IMR-90 (cell line): ENCODE measurements around the gene NR1H2. TPM values are rescaled to one million over a fixed set of nuclear protein-coding genes. Genes with fewer than 3 reads are reported as not detected.

ENCODE experiments used
- ATAC-seq: fragments of 200-7000 bp; cut with Tn5 transposase; 2 replicates; pipeline ENCODE4 v1.9.1; 2020; ENCODE audit warnings: low read depth, mild to moderate bottlenecking, moderate library complexity
- BruUV-seq: library from RNA; stranded (reverse); fragments of 400-500 nt; replicated peaks from 2 replicates; lab custom pipeline; 2021; lab: Mats Ljungman, UMichigan
- CTCF ChIA-PET: fragments of 300-600 bp; formaldehyde crosslinking; extraction: SDS; loops from one replicate; lab custom pipeline; 2021; ENCODE audit warnings: antibody characterized with exemption; lab: Yijun Ruan, JAX
- POLR2A ChIA-PET: fragments of 300-600 bp; sonication (Branson Sonifier 250); formaldehyde crosslinking; loops from one replicate; lab custom pipeline; 2022; ENCODE audit warnings: antibody characterized with exemption; ENCODE audit not compliant: unreplicated experiment; lab: Charles Lee
- DNase-seq: peaks from one replicate; pipeline ENCODE4 v3.0.0; 2013
- H2AFZ ChIP-seq: replicated peaks from 2 replicates; pipeline ENCODE3; 2013; ENCODE audit warnings: low read length, mild to moderate bottlenecking; ENCODE audit not compliant: poor library complexity
- H2AK5ac ChIP-seq: 2 replicates; pipeline ENCODE4 v1.6.1; 2013; ENCODE audit warnings: low read depth, low read length, inconsistent platforms
- H2AK9ac ChIP-seq: replicated peaks from 2 replicates; pipeline ENCODE3; 2013; ENCODE audit warnings: mild to moderate bottlenecking, low read depth, low read length, moderate library complexity; ENCODE audit not compliant: poor library complexity
- H2BK120ac ChIP-seq: 2 replicates; pipeline ENCODE4 v1.6.1; 2013; ENCODE audit warnings: low read depth, low read length, inconsistent platforms
- H2BK15ac ChIP-seq: 3 replicates; pipeline ENCODE4 v1.6.1; 2013; ENCODE audit warnings: low read depth, low read length, inconsistent platforms
- H2BK20ac ChIP-seq: 2 replicates; pipeline ENCODE4 v1.6.1; 2013; ENCODE audit warnings: low read depth, mild to moderate bottlenecking, inconsistent platforms, low read length, moderate library complexity
- H2BK5ac ChIP-seq: 2 replicates; pipeline ENCODE4 v1.6.1; 2013; ENCODE audit warnings: mild to moderate bottlenecking, low read depth, low read length, inconsistent platforms; ENCODE audit not compliant: poor library complexity, severe bottlenecking
- H3K14ac ChIP-seq: replicated peaks from 2 replicates; pipeline ENCODE4 v1.6.1; 2013; ENCODE audit warnings: low read depth, low read length, inconsistent platforms
- H3K18ac ChIP-seq: 2 replicates; pipeline ENCODE4 v1.6.1; 2013; ENCODE audit warnings: low read depth, low read length, control low read depth
- H3K23ac ChIP-seq: 2 replicates; pipeline ENCODE4 v1.6.1; 2013; ENCODE audit warnings: low read depth, low read length, inconsistent platforms
- H3K27ac ChIP-seq: 2 replicates; pipeline ENCODE4 v1.5.1; 2013; ENCODE audit warnings: mild to moderate bottlenecking, control low read depth, low read length; ENCODE audit not compliant: insufficient read depth
- H3K27me3 ChIP-seq: 2 replicates; pipeline ENCODE4 v1.6.1; 2013; ENCODE audit warnings: low read length; ENCODE audit not compliant: control insufficient read depth, insufficient read depth
- H3K36me3 ChIP-seq: 2 replicates; pipeline ENCODE4 v1.6.1; 2013; ENCODE audit warnings: low read length, mixed read lengths; ENCODE audit not compliant: control insufficient read depth, insufficient read depth
- H3K4ac ChIP-seq: 2 replicates; pipeline ENCODE4 v1.6.1; 2013; ENCODE audit warnings: low read depth, low read length, inconsistent platforms
- H3K4me1 ChIP-seq: 2 replicates; pipeline ENCODE4 v1.6.1; 2013; ENCODE audit warnings: low read length, mixed read lengths; ENCODE audit not compliant: control insufficient read depth, insufficient read depth
- H3K4me2 ChIP-seq: 2 replicates; pipeline ENCODE4 v1.6.1; 2013; ENCODE audit warnings: low read depth, mild to moderate bottlenecking, control low read depth, low read length, moderate library complexity
- H3K4me3 ChIP-seq: 2 replicates; pipeline ENCODE4 v1.5.1; 2013; ENCODE audit warnings: low read depth, mild to moderate bottlenecking, control low read depth, low read length, moderate library complexity; ENCODE audit not compliant: insufficient read depth
- H3K56ac ChIP-seq: 2 replicates; pipeline ENCODE4 v1.6.1; 2013; ENCODE audit warnings: low read length, inconsistent platforms; ENCODE audit not compliant: insufficient read depth; ENCODE audit errors: extremely low read depth
- H3K79me1 ChIP-seq, 2 experiments: 2 replicates each; pipeline ENCODE4 v1.6.1; 2013; ENCODE audit warnings: low read length in 2 of 2, inconsistent platforms in 1 of 2, low read depth in 1 of 2
- H3K9ac ChIP-seq: 2 replicates; pipeline ENCODE4 v1.6.1; 2013; ENCODE audit warnings: low read depth, low read length, control low read depth
- H3K9me1 ChIP-seq: 2 replicates; pipeline ENCODE4 v1.6.1; 2013; ENCODE audit warnings: low read length, inconsistent platforms; ENCODE audit not compliant: insufficient read depth
- H3K9me3 ChIP-seq: 2 replicates; pipeline ENCODE4 v1.6.1; 2013; ENCODE audit warnings: low read length; ENCODE audit not compliant: control insufficient read depth, insufficient read depth
- H4K20me1 ChIP-seq: 2 replicates; pipeline ENCODE4 v1.6.1; 2013; ENCODE audit warnings: low read length, inconsistent platforms; ENCODE audit not compliant: insufficient read depth
- H4K5ac ChIP-seq: 2 replicates; pipeline ENCODE4 v1.6.1; 2013; ENCODE audit warnings: mild to moderate bottlenecking, low read depth, low read length, control low read depth
- H4K8ac ChIP-seq, 2 experiments: 2 replicates each; pipeline ENCODE4 v1.6.1; 2013; ENCODE audit warnings: low read depth in 2 of 2, low read length in 2 of 2, control low read depth in 1 of 2, inconsistent platforms in 1 of 2
- H4K91ac ChIP-seq: 2 replicates; pipeline ENCODE4 v1.6.1; 2013; ENCODE audit warnings: low read depth, low read length, inconsistent platforms; ENCODE audit not compliant: insufficient read depth
- BHLHE40 ChIP-seq: fragments of 150-350 bp; IDR thresholded peaks from 2 replicates; pipeline ENCODE4 v1.6.1; 2016; ENCODE audit warnings: mild to moderate bottlenecking, low read depth, low read length
- MAFK ChIP-seq: IDR thresholded peaks from 2 replicates; pipeline ENCODE4 v1.6.1; 2012; ENCODE audit warnings: low read depth, low read length, improper control_type of control experiment
- MAZ ChIP-seq: IDR thresholded peaks from 2 replicates; pipeline ENCODE4 v1.6.1; 2012; ENCODE audit warnings: low read depth, mild to moderate bottlenecking, low read length, improper control_type of control experiment, moderate library complexity, borderline replicate concordance
- MXI1 ChIP-seq: IDR thresholded peaks from 2 replicates; pipeline ENCODE4 v1.6.1; 2012; ENCODE audit warnings: low read depth, mild to moderate bottlenecking, low read length, moderate library complexity, borderline replicate concordance
- POLR2A ChIP-seq: IDR thresholded peaks from 2 replicates; pipeline ENCODE4 v1.6.1; 2012; ENCODE audit warnings: mild to moderate bottlenecking, low read depth, low read length
- RAD21 ChIP-seq: IDR thresholded peaks from 2 replicates; pipeline ENCODE4 v1.6.1; 2012; ENCODE audit warnings: low read length, improper control_type of control experiment
- RCOR1 ChIP-seq: IDR thresholded peaks from 2 replicates; pipeline ENCODE4 v1.6.1; 2012; ENCODE audit warnings: mild to moderate bottlenecking, low read length, improper control_type of control experiment; ENCODE audit not compliant: insufficient replicate concordance
- SMC3 ChIP-seq: fragments of 150-350 bp; IDR thresholded peaks from 2 replicates; pipeline ENCODE4 v1.6.1; 2016; ENCODE audit warnings: low read depth, mild to moderate bottlenecking, antibody characterized with exemption, low read length, moderate library complexity
- WGBS, 2 experiments: methylation state at CpG; one replicate each; pipeline versions ENCODE4 v1.1.5 to v1.1.7; 2013; ENCODE audit warnings: missing lambda C conversion rate in 2 of 2; ENCODE audit not compliant: insufficient read length in 1 of 2; ENCODE audit errors: extremely low coverage in 2 of 2; 5-methylcytosine and 5-hydroxymethylcytosine counted together
- dilution Hi-C: fragments of 300-500 bp; cut with HindIII; formaldehyde crosslinking; loops from one replicate; pipeline ENCODE4 v1.14.3; 2018; ENCODE audit warnings: low sequenced_read_pairs; ENCODE audit not compliant: unreplicated experiment
- in situ Hi-C: fragments of 300-500 bp; cut with MboI; formaldehyde crosslinking; loops from 3 replicates; pipeline ENCODE4 v1.14.3; 2019; ENCODE audit warnings: low sequenced_read_pairs, inconsistent platforms, mixed read lengths
- intact Hi-C: fragments of 100-400 bp; cut with micrococcal nuclease; formaldehyde crosslinking; loops from 2 replicates; pipeline ENCODE4 v1.10.0; 2022
- polyA plus RNA-seq, 3 experiments: library from polyadenylated mRNA; depleted of rRNA; stranded (reverse); fragments of >200 nt; gene quantifications; 2 replicates each; pipeline ENCODE4 v1.2.3, GENCODE V29; 2012; ENCODE audit warnings: low replicate concordance in 1 of 3
- total RNA-seq: library from RNA; depleted of rRNA; stranded (reverse); fragments of >200 nt; gene quantifications from 2 replicates; pipeline ENCODE4 v1.2.3, GENCODE V29; 2012
- TF ChIP-seq, protein P1 (sequence below): fragments of 150-350 bp; IDR thresholded peaks from 2 replicates; pipeline ENCODE4 v1.6.1; 2016; ENCODE audit warnings: low read depth, mild to moderate bottlenecking, low read length, moderate library complexity, borderline replicate concordance
- TF ChIP-seq, protein P2 (sequence below): conservative IDR thresholded peaks from 2 replicates; pipeline ENCODE4 v1.5.1; 2012; ENCODE audit warnings: mild to moderate bottlenecking, low read depth, low read length, improper control_type of control experiment

The NR1H2 gene
- total and polyA plus RNA-seq, 2 of the 4 experiments (the other 2 are of a cell fraction) = 37.8 to 48.4 TPM

DNA sequence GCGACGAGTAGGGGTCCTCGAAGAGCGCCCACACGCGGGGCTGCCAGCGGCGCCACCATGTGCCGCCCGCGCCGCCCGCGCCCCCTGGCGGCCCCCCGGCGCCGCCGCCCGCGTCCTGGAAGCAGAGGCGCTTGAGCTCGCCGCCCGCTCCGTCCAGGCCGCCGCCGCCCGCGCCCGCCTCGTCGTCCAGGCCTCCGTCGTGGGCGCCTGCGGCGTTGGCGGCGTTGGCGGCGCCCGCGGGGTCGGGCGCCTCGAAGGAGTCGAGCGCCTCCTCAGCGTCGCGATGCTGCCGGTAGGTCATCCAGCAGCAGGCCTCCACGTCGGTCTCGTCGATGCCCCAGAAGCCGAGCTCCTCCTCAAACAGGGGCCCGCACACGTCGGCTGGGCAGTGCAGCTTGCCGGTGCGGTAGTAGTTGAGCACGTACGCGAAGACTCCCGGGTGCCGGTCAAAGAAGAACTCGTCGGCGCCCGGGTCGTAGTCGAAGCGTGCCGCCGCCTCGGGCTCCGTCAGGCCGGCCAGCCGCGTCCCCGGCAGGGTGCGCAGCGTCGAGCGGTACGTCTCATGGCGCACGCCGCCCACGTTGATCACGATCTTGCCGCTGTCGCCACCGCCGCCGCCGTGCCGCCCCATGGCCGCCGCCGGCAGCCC, 47.9 kb upstream of the NR1H2 start:
- peak overlapping the region; percentile 80 for H2AFZ ChIP-seq
- no peak overlapping the region for H2BK15ac ChIP-seq
- no peak overlapping the region for H3K9ac ChIP-seq
- in situ Hi-C loops (no loop called here), dilution Hi-C loops (no loop called here), intact Hi-C loops (no loop called here)
- no peak overlapping the region for H2BK120ac ChIP-seq
- POLR2A ChIA-PET = no interaction called here
- no peak for DNase-seq
- no TSS peak for BruUV-seq
- H4K5ac ChIP-seq = no peak overlapping the region
- H3K4ac ChIP-seq = no peak overlapping the region
- no peaks in the 10 kb centered on the region for H3K36me3 ChIP-seq
- no peak overlapping the region for H4K8ac ChIP-seq
- H4K20me1 ChIP-seq = no peaks in the 10 kb centered on the region
- H3K9me3 ChIP-seq = peaks cover 11% of the 10 kb centered on the region
- ATAC-seq = no peak
- peak overlapping the region; percentile 69 for H3K4me2 ChIP-seq
- peaks cover 46% of the 10 kb centered on the region for H3K27me3 ChIP-seq
- no peaks in the 10 kb centered on the region for H3K79me1 ChIP-seq
- no peak overlapping the region for H2BK20ac ChIP-seq
- no peak overlapping the region for H3K27ac ChIP-seq
- H3K14ac ChIP-seq = no peak overlapping the region
- H3K4me3 ChIP-seq = peak overlapping the region; percentile 25
- H3K56ac ChIP-seq = no peak overlapping the region
- TF ChIP-seq POLR2A (no peak), MAFK (no peak), RAD21 (no peak), MXI1 (no peak), RCOR1 (no peak), BHLHE40 (no peak), SMC3 (no peak), MAZ (no peak)
- TF ChIP-seq, protein P1, sequence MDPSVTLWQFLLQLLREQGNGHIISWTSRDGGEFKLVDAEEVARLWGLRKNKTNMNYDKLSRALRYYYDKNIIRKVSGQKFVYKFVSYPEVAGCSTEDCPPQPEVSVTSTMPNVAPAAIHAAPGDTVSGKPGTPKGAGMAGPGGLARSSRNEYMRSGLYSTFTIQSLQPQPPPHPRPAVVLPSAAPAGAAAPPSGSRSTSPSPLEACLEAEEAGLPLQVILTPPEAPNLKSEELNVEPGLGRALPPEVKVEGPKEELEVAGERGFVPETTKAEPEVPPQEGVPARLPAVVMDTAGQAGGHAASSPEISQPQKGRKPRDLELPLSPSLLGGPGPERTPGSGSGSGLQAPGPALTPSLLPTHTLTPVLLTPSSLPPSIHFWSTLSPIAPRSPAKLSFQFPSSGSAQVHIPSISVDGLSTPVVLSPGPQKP = no peak
- TF ChIP-seq, protein P2, sequence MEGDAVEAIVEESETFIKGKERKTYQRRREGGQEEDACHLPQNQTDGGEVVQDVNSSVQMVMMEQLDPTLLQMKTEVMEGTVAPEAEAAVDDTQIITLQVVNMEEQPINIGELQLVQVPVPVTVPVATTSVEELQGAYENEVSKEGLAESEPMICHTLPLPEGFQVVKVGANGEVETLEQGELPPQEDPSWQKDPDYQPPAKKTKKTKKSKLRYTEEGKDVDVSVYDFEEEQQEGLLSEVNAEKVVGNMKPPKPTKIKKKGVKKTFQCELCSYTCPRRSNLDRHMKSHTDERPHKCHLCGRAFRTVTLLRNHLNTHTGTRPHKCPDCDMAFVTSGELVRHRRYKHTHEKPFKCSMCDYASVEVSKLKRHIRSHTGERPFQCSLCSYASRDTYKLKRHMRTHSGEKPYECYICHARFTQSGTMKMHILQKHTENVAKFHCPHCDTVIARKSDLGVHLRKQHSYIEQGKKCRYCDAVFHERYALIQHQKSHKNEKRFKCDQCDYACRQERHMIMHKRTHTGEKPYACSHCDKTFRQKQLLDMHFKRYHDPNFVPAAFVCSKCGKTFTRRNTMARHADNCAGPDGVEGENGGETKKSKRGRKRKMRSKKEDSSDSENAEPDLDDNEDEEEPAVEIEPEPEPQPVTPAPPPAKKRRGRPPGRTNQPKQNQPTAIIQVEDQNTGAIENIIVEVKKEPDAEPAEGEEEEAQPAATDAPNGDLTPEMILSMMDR = no peak
- no peak overlapping the region for H3K23ac ChIP-seq
- no peak overlapping the region for H2AK5ac ChIP-seq
- H4K91ac ChIP-seq = no peak overlapping the region
- no peak overlapping the region for H2BK5ac ChIP-seq
- H3K4me1 ChIP-seq = no peaks in the 10 kb centered on the region
- CTCF ChIA-PET = no interaction called here
- no peaks in the 10 kb centered on the region for H3K9me1 ChIP-seq
- H3K18ac ChIP-seq = no peak overlapping the region
- WGBS, 2 experiments = 3% methylated on average over 67 of the region's 104 CpGs; no CpG with 5 or more reads in 1 of the 2 experiments
- no peak overlapping the region for H2AK9ac ChIP-seq
